ENCODE measurements around the gene CCSER2. TPM values are rescaled to one million over a fixed set of nuclear protein-coding genes. Genes with fewer than 3 reads are reported as not detected.

The CCSER2 gene
- total and polyA plus RNA-seq, 7 experiments from 2014 or later = 59.1 to 133 (median 93.4) TPM

- H3K27me3 ChIP-seq (ENCODE audit: control insufficient read depth in 2 of 2, insufficient read depth in 2 of 2, low read length in 2 of 2) = peaks cover 0 to 3% of the 10 kb centered on the region in 2 donors
- ATAC-seq = no peak
- Mint-ChIP-seq H3K36me3 (no peaks in the 10 kb centered on the region), H3K4me1 (peaks cover 6 to 16% (median 13%) of the 10 kb centered on the region in 7 donors), H3K27ac (no peak overlapping the region), H3K9me3 (no peaks in the 10 kb centered on the region), H3K27me3 (peaks cover 20 to 27% (median 23%) of the 10 kb centered on the region in 5 donors), H3K4me3 (peak overlapping the region; percentile 49 to 79 (median 68))
- no peak overlapping the region for H3K27ac ChIP-seq (ENCODE audit: low read depth, low read length)
- H3K36me3 ChIP-seq (ENCODE audit: control insufficient read depth in 2 of 3, insufficient read depth in 3 of 3, low read length in 3 of 3) = no peaks in the 10 kb centered on the region
- H3K4me3 ChIP-seq (ENCODE audit: low read length) = peak overlapping the region; percentile 30
- peaks cover 4 to 7% of the 10 kb centered on the region in 2 donors for H3K4me1 ChIP-seq (ENCODE audit: control insufficient read depth in 2 of 2, insufficient read depth in 2 of 2, low read length in 2 of 2)
- no peaks in the 10 kb centered on the region for H3K9me3 ChIP-seq (ENCODE audit: control insufficient read depth in 2 of 3, low read length in 3 of 3)
- intact Hi-C loops (cut with micrococcal nuclease) = loop anchor here (2.0 to 5.0 kb wide), 3 partner anchors 404 to 1836 kb away; partner anchors contain the start of gene GHITM (in 1 of the 2)
- no peak for DNase-seq
- ChIA-PET CTCF (interaction anchor here (1.2 to 7.5 kb wide), 2 partner anchors 277 kb away, joined by 4 to 129 read pairs; no protein-coding TSS in a partner anchor), POLR2A (no interaction called here)
These were observed 212.9 kb downstream of the CCSER2 start for GRCh38 chr10:84541289-84541637.

DNA sequence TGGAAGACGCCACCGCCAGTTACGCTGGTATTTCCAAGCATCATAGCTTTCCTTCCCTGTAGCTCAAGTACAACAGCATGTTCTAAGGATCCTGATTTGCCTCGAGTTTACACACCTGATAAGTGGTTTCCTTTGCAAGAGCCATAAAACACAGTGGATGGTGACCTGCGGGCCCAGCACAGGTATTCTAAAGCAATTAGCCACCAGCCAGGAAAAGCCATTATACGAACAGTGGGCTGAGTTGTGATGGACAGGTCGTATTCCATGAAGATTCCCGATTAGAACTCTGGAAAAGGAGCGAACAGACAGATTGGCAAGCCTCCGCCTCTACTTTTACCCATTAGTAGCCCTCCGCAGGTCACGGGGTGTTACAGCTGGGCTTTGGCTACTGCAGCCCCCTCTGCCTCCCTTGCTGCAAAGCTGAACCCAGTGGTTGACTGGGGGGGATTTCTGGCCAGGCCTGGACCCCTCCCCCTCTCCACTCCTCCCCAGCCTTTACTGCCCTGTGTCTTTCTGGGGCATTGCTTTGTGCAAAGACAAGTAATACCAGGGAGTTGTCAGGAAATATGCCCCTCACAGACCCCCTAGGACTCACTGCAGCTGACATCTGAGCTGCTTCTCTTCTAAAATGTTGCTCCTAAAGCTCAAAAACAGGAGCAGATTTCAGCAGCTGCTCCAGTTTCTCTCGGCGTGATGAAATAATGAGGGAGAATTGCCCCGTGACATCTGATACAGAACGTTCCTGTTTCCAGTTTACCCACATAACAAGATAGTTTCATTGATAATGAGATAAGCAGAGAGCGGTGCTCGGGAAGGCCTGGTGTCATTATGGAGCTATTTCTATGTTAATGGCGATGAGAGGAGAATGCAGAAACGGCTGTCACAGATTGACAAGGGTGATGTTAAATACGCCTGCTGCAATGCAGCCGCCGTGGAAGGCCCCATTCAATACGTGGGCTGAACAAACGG, 214.4 kb downstream of the CCSER2 start:
- Mint-ChIP-seq H3K9me3 (no peaks in the 10 kb centered on the region), H3K4me3 (peak overlapping the region in 1 of 10 donors; percentile 13), H3K27me3 (peaks cover 22 to 27% (median 24%) of the 10 kb centered on the region in 5 donors), H3K4me1 (peaks cover 4 to 9% (median 6%) of the 10 kb centered on the region in 7 donors), H3K27ac (no peak overlapping the region), H3K36me3 (no peaks in the 10 kb centered on the region)
- DNase-seq (no peak), ATAC-seq (no peak)
- H3K4me1 ChIP-seq (ENCODE audit: control insufficient read depth in 2 of 2, insufficient read depth in 2 of 2, low read length in 2 of 2) = peaks cover 4% of the 10 kb centered on the region in 2 donors
- intact Hi-C loops (cut with micrococcal nuclease) = loop anchor here in 1 of 2 donors (5.0 kb wide), 1 partner anchor 406 kb away; the partner anchor contains the start of gene GHITM
- no peak overlapping the region for H3K4me3 ChIP-seq (ENCODE audit: low read length)
- no peaks in the 10 kb centered on the region for H3K9me3 ChIP-seq (ENCODE audit: control insufficient read depth in 2 of 3, low read length in 3 of 3)
- H3K27ac ChIP-seq (ENCODE audit: low read depth, low read length) = no peak overlapping the region
- ChIA-PET CTCF (interaction anchor here (0.9 to 1.2 kb wide), 2 partner anchors 278 to 279 kb away, joined by 3 to 4 read pairs; no protein-coding TSS in a partner anchor), POLR2A (no interaction called here)
- H3K27me3 ChIP-seq (ENCODE audit: control insufficient read depth in 2 of 2, insufficient read depth in 2 of 2, low read length in 2 of 2) = peaks cover 0 to 3% of the 10 kb centered on the region in 2 donors
- H3K36me3 ChIP-seq (ENCODE audit: control insufficient read depth in 2 of 3, insufficient read depth in 3 of 3, low read length in 3 of 3) = no peaks in the 10 kb centered on the region

GRCh38 chr10:84543948-84544347, 215.6 kb downstream of the CCSER2 start:
- intact Hi-C loops (cut with micrococcal nuclease) = loop anchor here in 1 of 2 donors (5.0 kb wide), 1 partner anchor 407 kb away; the partner anchor contains the start of gene GHITM
- POLR2A ChIA-PET = no interaction called here

GRCh38 chr10:84545651-84546050, 217.3 kb downstream of the CCSER2 start:
- Mint-ChIP-seq H3K36me3 (no peaks in the 10 kb centered on the region), H3K27ac (no peak overlapping the region), H3K4me1 (peaks cover 4 to 9% (median 6%) of the 10 kb centered on the region in 7 donors), H3K4me3 (no peak overlapping the region), H3K9me3 (no peaks in the 10 kb centered on the region), H3K27me3 (peaks cover 21 to 34% (median 25%) of the 10 kb centered on the region in 5 donors)
- CTCF ChIA-PET = no interaction called here
- Histone ChIP-seq H3K4me3 (ENCODE audit: low read length) (no peak overlapping the region), H3K36me3 (ENCODE audit: control insufficient read depth in 2 of 3, insufficient read depth in 3 of 3, low read length in 3 of 3) (no peaks in the 10 kb centered on the region), H3K27me3 (ENCODE audit: control insufficient read depth in 2 of 2, insufficient read depth in 2 of 2, low read length in 2 of 2) (peaks cover 0 to 1% of the 10 kb centered on the region in 2 donors), H3K4me1 (ENCODE audit: control insufficient read depth in 2 of 2, insufficient read depth in 2 of 2, low read length in 2 of 2) (peaks cover 4% of the 10 kb centered on the region in 2 donors), H3K27ac (ENCODE audit: low read depth, low read length) (no peak overlapping the region), H3K9me3 (ENCODE audit: control insufficient read depth in 2 of 3, low read length in 3 of 3) (no peaks in the 10 kb centered on the region)
- POLR2A ChIA-PET = no interaction called here
- ATAC-seq (no peak), DNase-seq (no peak)
- intact Hi-C loops (cut with micrococcal nuclease) = no loop called here

More at GRCh38 chr10:84543948-84544347, 215.6 kb downstream of the CCSER2 start:
- Mint-ChIP-seq H3K27me3 (peaks cover 22 to 33% (median 24%) of the 10 kb centered on the region in 5 donors), H3K4me1 (peaks cover 4 to 9% (median 6%) of the 10 kb centered on the region in 7 donors), H3K27ac (no peak overlapping the region), H3K4me3 (no peak overlapping the region), H3K36me3 (no peaks in the 10 kb centered on the region), H3K9me3 (no peaks in the 10 kb centered on the region)
- CTCF ChIA-PET = no interaction called here
- Histone ChIP-seq H3K9me3 (ENCODE audit: control insufficient read depth in 2 of 3, low read length in 3 of 3) (no peaks in the 10 kb centered on the region), H3K36me3 (ENCODE audit: control insufficient read depth in 2 of 3, insufficient read depth in 3 of 3, low read length in 3 of 3) (no peaks in the 10 kb centered on the region), H3K27me3 (ENCODE audit: control insufficient read depth in 2 of 2, insufficient read depth in 2 of 2, low read length in 2 of 2) (peaks cover 0 to 3% of the 10 kb centered on the region in 2 donors), H3K27ac (ENCODE audit: low read depth, low read length) (no peak overlapping the region), H3K4me1 (ENCODE audit: control insufficient read depth in 2 of 2, insufficient read depth in 2 of 2, low read length in 2 of 2) (peaks cover 4% of the 10 kb centered on the region in 2 donors), H3K4me3 (ENCODE audit: low read length) (no peak overlapping the region)
- no peak for ATAC-seq
- DNase-seq = no peak

DNA sequence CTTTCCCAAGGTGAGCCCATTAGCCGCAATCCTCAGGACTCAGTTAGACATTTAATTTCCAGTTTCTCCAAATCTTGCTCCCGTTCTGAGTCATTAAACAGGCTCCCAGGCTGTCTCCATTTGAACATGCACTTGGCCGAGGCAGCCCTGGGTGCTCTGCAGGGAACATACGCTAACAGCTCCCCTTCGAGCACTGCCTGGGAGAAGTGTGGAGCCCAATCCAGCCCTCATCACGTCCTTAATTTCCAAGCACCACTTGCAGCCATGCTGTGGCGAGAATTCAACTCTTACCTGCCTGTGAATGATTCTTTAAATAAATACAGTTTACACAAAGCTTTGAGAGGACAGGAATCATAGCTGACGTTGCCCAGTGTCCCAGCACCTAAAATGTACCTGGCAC, 218.2 kb downstream of the CCSER2 start:
- no peak for DNase-seq
- no peaks in the 10 kb centered on the region for H3K9me3 ChIP-seq (ENCODE audit: control insufficient read depth in 2 of 3, low read length in 3 of 3)
- Mint-ChIP-seq H3K9me3 (no peaks in the 10 kb centered on the region), H3K27ac (no peak overlapping the region), H3K4me3 (no peak overlapping the region), H3K27me3 (peaks cover 14 to 32% (median 23%) of the 10 kb centered on the region in 5 donors), H3K4me1 (peaks cover 0 to 2% (median 0%) of the 10 kb centered on the region in 7 donors), H3K36me3 (no peaks in the 10 kb centered on the region)
- no peaks in the 10 kb centered on the region for H3K4me1 ChIP-seq (ENCODE audit: control insufficient read depth in 2 of 2, insufficient read depth in 2 of 2, low read length in 2 of 2)
- POLR2A ChIA-PET = no interaction called here
- ATAC-seq = no peak
- H3K36me3 ChIP-seq (ENCODE audit: control insufficient read depth in 2 of 3, insufficient read depth in 3 of 3, low read length in 3 of 3) = no peaks in the 10 kb centered on the region
- no peaks in the 10 kb centered on the region for H3K27me3 ChIP-seq (ENCODE audit: control insufficient read depth in 2 of 2, insufficient read depth in 2 of 2, low read length in 2 of 2)
- CTCF ChIA-PET = interaction anchor here (2.8 kb wide), 1 partner anchor 8 kb away, joined by 13 read pairs; no protein-coding TSS in a partner anchor
- intact Hi-C loops (cut with micrococcal nuclease) = no loop called here
- no peak overlapping the region for H3K4me3 ChIP-seq (ENCODE audit: low read length)
- no peak overlapping the region for H3K27ac ChIP-seq (ENCODE audit: low read depth, low read length)

GRCh38 chr10:84547616-84548015, 219.2 kb downstream of the CCSER2 start:
- H3K4me1 ChIP-seq (ENCODE audit: control insufficient read depth in 2 of 2, insufficient read depth in 2 of 2, low read length in 2 of 2) = no peaks in the 10 kb centered on the region
- Mint-ChIP-seq H3K9me3 (no peaks in the 10 kb centered on the region), H3K36me3 (no peaks in the 10 kb centered on the region), H3K27me3 (peaks cover 10 to 25% (median 22%) of the 10 kb centered on the region in 5 donors), H3K4me3 (no peak overlapping the region), H3K4me1 (peaks cover 0 to 2% (median 0%) of the 10 kb centered on the region in 7 donors), H3K27ac (no peak overlapping the region)
- H3K27ac ChIP-seq (ENCODE audit: low read depth, low read length) = no peak overlapping the region
- ChIA-PET CTCF (interaction anchor here (2.8 kb wide), 1 partner anchor 9 kb away, joined by 13 read pairs; no protein-coding TSS in a partner anchor), POLR2A (no interaction called here)
- intact Hi-C loops (cut with micrococcal nuclease) = no loop called here
- DNase-seq (no peak), ATAC-seq (no peak)
- no peaks in the 10 kb centered on the region for H3K36me3 ChIP-seq (ENCODE audit: control insufficient read depth in 2 of 3, insufficient read depth in 3 of 3, low read length in 3 of 3)
- H3K9me3 ChIP-seq (ENCODE audit: control insufficient read depth in 2 of 3, low read length in 3 of 3) = no peaks in the 10 kb centered on the region
- no peaks in the 10 kb centered on the region for H3K27me3 ChIP-seq (ENCODE audit: control insufficient read depth in 2 of 2, insufficient read depth in 2 of 2, low read length in 2 of 2)
- no peak overlapping the region for H3K4me3 ChIP-seq (ENCODE audit: low read length)
